Hindlimb muscle (tissue), 1 donor: ENCODE measurements around the gene RAN. TPM values are rescaled to one million over a fixed set of nuclear protein-coding genes. Genes with fewer than 3 reads are reported as not detected.
"Not testable (repeated sequence)": the region's sequence is repeated elsewhere in the genome, so short reads cannot be mapped to it uniquely, and the experiment has no call there.

Experiments
- DNase-seq: peaks from one replicate; pipeline ENCODE4 v3.0.0-alpha.2; 2013
- polyA plus RNA-seq: library from polyadenylated mRNA; unstranded; fragments of 120-200 nt; gene quantifications from one replicate; pipeline ENCODE4 v1.2.1, GENCODE V29; 2013; ENCODE audit not compliant: insufficient read length

RAN gene
- polyA plus RNA-seq, 1 donor = 340 TPM

DNA sequence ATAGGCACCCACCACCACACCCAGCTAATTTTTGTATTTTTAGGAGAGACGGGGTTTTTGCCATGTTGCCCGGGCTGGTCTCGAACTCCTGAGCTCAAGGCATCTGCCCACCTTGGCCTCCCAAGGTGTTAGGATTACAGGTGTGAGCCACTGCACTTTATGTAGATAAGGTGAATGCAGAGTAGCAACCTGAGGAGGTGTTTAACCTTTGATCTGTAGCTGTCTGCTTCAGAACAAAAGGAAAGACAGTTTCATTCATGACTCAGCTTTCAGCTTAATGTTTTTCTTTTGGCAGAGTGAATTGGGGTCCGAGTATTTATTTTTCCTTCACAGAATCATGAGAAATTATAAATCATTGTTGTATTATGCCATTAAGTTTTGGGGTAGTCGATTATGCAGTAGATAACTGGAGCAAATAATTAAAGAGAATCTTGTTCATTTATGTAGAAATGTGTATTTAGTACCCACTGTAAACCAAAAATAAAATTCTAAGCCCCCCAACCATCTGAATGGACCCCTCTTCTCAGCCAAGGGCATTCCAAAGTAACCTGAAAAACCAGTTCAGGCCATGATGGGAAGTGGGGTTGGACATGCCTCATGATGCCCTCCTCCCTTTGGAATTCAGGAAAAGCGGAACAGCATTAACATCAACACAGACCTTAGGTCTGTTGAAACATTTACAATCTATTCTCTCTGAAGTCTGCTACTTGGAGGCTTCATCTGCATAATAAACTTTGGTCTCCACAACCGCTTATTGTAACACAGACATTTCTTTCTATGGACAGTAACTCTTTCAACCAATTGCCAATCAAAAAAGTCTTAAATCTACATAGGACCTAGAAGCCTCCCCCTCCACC lies 22.1 kb upstream of the RAN start:
- no peak for DNase-seq

DNA sequence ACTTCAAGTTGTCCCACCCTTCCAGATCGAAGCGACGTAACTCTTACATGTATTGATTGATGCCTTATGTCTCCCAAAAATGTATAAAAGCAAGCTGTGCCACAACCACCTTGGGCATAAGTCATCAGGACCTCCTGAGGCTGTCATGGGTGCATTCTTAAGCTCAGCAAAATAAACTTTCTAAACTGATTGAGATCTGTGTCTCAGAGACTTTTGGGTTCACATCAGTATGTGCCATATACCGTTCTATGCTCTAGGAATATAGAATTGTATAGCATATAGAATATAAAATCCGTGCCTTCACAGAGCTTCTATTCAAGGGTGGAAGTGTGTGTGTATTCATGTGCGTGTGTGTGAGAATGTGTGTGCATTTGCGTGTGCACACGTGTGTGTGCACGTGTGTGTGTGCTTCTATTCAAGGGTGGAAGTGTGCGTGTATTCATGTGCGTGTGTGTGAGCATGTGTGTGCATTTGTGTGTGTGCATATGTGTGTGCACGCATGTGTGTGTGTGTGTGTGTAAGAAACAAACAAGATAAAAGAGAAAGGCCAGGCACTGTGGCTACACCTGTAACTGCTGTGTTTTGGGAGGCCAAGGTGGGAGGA lies 21.3 kb upstream of the RAN start:
- DNase-seq = no peak

DNA sequence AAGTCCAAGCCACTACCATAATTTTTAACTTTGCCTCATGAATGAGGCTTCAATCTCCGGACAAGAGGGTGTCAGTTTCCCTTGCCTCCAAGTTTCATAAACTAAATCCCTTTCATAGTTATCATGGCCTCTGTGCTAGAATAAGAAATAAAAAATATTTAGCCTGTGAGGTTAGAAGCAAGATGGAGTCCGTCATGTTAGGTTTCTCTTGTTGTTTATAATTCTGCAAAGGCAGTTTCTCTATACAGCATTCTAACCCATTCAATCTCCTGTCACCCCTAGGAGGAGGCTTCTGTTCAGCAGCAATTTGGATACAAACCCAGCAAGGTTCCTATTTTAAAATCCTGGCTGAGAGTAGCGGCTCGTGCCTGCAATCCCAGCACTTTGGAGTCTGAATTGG lies 15.8 kb upstream of the RAN start:
- no peak for DNase-seq

DNA sequence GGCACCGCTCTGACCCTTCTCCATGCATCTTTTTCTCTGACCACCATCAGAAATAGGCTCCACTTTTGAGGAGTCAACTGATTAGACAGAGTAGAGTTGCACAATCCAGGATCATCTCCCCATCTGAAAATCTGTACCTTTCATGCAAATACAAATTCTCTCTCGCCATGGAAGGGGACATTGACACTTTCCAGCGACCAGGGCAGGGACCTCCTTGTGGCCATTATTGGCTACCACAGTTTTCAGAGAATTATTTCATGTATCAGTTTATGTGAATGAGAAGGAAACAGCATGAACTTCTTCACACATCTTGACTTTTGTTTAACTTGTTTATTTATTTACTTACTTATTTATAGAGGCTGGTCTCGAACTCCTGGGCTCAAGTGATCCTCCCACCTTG lies 13.8 kb upstream of the RAN start:
- no peak for DNase-seq

DNA sequence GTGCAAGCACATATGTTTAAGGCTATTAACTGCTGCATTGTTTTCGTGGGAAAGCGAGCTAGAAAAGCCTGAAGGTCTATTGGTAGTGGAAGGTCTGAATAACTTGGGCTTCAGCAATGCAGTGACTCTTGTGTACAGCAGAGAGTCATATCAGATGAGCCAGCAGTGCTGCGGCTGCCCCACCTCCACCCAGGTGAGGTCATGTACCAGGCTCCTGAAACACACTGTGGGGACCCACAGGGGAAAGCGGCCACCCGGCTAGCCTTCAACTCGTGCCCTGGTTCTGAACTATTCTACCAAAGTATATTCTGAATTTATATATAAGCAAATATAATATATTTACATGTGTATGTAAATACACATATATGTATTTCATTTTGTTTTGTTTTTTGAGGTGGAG lies 12.7 kb upstream of the RAN start:
- no peak for DNase-seq

DNA sequence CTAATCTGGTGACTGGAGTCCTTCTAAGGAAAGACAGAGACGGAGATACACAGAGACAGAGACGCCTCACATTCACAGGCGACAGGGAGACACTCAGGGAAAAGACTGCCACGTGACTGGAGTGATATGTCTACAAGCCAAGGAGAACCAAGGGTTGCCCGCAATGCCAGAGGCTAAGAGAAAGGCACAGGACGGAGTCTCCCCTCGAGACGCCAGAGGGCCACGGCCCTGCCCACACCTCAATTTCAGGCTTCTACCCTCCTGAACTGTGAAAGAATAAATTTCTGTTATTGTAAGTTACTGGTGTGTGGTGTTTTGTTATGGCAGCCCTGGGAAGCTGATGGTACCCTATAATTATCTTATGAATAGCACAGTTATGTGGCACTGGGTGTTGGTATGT lies 11.6 kb upstream of the RAN start:
- no peak for DNase-seq

DNA sequence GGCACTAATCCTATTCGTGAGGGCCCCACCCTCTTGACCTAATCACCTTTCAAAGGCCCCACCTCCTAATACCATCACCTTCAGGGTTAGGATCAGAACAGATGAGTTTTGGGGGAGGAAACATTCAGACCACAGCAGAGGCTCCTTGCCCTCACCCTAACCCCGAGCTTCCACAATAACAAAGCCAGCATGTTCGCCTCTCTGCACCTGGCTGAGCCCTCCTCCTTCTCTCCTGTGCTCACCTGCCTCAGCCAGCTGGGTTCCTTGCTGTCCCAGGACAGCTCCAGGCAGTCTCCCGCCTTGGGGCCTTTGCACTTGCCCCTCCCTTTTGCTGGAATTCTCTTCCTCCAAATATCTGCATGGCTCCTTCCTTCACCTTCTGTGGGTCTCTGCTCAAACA lies 9.7 kb upstream of the RAN start:
- no peak for DNase-seq

DNA sequence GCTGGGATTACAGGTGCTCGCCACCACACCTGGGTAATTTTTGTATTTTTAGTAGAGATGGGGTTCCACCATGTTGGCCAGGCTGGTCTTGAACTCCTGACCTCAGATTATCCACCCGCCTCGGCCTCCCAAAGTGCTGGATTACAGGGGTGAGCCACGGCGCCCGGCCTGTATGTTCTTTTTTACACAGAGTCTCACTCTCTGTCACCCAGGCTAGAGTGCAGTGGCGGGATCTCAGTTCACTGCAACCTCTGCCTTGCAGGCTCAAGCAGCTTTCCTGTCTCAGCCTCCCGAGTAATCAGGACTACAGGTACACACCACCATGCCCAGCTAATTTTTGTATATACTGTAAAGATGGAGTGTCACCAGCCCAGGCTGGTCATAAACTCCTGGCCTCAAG lies 9.1 kb upstream of the RAN start:
- not testable (repeated sequence) for DNase-seq

DNA sequence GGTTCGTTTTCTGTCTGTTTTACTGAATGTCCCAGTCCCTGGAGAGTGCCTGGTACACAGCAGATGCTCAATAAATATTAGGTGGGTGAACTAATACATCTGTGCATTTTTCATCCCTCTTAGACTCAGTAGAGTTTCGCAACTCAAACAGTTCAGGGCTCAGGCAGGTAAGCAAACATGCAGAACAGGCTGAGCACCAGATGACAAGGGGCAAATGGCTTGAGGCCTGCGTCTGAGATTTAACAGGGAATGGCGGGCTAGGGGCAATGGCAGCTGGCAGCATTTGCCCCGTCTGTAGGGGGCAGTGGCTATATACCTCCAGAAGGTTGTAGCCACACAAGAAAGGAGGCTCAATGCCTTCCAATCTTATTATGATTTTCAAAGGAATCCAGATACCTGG lies 8.6 kb upstream of the RAN start:
- no peak for DNase-seq

DNA sequence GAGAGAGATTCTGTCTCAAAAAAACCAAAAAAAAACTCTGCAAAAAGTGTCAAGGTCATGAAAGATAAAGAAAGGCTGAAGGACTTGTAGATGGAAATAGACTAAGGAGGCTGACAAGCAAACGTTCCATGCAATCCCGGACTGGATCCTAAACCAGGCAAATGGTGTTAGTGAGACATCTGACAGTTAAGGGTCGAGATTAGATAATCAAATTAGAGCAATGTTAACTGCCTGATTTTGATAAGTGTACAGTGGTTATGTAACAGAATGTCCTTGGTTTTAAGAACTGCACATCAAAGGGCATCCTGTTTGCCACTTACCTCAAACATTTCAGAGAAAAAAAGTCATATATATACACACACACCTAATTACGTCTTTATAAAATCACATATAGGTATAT lies 3.5 kb upstream of the RAN start:
- DNase-seq = no peak

DNA sequence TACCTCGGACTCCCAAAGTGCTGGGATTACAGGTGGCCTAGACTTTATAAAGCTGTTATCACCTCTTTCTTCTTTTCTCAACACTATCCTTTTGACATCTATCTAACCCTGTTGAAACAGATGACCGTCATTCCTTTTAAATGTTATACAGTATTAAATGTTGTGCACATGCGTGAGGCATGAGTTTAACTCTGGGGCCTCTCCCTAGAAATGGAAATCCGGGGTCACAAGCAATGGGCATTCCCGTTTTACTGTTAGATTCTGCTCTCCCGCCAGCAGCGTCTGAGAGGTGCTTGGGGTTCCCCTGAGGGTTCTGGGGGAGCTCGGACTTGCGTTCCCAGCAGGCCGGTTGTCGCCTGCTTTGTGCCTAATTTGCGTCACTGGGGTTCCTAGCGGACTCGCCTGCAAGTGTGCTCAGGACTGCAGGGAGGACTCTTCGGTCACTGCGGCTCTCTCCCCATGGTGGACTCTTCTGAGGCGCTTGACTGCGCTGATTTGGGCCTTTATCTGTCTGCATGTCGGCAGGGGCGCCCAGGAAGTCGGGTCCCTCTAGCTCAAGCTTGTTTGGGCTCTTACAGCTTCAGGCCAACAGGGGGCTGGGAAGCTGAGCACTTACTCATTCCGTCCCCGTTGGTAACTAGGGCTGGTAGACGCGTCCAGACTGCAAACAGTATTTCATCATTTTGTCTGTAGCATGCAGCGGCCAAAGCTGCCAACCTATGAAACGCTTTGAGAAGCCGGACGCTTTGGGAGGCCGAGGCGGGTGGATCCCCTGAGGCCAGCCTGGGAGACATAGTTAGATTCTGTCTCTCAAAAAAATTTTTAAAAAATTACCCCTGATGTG lies 1.2 kb upstream of the RAN start:
- DNase-seq = peak; percentile 20

DNA sequence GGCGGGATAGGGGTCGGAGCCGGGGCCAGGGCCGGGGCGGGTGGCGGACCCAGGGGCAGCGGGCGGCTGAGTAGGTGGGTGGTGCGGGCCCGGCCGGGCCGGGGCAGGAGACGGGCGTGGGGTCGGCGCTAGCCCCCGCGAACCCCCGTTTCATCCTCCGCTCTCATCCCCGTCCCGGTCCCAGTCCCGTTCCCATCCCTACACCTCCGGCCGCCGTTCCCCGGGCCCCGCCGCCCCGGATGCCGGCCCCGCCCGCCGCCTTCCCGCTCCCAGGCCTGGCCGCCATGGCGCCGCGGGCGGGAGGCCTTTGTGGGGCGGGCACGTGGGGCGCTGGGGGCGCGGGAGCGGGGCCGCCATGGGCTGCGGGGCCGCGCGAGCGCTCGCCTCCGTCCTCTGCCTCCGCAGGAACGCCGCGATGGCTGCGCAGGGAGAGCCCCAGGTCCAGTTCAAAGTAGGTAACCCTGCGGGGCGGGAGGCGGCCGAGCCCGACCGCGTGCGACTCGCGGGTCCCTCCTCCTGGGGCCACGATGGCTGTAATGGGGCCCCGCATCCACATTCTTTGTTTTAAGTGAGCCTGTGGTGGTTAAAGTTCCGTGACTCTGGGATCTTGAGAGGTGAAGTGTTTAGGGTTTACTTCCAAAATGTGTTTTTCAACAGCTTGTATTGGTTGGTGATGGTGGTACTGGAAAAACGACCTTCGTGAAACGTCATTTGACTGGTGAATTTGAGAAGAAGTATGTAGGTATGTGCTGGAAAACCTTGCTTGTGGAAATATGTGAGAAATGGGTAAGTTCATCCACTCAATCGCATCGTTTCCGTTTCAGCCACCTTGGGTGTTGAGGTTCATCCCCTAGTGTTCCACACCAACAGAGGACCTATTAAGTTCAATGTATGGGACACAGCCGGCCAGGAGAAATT lies 572 bp downstream of the RAN start:
- peak; percentile 36 for DNase-seq

DNA sequence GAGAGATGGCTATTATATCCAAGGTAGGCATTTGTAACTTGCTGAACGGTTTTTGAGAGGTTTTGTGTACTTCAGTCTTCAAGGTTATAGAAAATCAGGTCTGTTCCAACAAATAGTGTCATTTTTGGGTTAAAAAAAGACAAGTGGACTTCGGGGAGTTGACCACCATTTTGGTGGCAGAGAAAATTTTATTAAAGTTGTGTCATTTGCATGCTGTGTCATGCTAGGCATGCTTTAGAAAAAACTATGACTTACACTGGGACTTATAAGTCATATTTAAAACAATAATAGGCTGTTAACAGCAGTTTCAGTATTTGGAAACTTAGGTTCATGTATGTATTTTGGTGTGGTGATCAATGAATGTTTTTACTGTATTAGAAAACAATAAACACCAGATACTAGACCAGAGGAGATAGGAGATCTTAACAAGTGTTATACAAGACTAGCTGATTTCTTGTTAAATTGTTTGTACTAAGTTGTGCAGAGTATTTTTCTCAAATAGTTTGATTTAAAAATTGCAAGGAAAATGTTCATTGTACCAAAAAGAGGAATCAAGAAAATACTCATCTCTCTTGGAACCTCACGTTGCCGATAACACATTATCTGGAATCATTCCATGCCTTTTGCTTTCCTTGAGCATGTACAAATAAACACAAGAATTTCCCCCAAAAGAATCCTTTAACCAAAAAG lies 1.4 kb downstream of the RAN start:
- no peak for DNase-seq

DNA sequence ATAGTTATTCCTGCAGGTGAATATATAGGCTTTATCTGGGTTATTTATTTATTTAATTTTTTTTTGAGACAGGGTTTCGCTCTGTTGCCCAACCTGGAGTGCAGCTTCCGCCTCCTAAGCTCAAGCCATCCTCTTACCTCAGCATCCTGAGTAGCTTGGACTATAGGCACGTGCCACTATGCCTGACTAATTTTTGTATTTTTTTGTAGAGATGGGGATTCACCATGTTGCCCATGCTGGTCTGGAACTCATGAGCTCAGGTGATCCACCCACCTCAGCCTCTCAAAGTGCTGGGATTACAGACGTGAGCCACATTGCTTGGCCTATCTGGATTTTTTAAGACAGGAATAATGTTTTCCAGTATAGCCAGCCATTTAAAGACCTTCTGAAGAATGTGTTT lies 2.0 kb downstream of the RAN start:
- no peak for DNase-seq

DNA sequence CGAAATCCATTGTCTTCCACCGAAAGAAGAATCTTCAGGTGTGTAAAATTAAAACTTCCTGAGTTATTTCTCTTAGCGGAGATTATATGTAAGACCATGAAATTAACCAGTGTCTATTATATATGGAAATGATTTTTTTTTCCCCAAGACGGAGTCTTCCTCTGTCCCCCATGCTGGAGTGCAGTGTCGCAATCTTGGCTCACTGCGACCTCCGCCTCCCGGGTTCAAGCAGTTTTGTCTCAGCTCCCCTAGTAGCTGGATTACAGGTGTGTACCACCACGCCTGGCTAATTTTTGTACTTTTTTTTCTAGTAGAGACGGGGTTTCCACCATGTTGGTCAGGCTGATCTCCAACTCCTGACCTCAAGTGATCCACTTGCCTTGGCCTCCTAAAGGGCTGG lies 2.8 kb downstream of the RAN start:
- DNase-seq = no peak

DNA sequence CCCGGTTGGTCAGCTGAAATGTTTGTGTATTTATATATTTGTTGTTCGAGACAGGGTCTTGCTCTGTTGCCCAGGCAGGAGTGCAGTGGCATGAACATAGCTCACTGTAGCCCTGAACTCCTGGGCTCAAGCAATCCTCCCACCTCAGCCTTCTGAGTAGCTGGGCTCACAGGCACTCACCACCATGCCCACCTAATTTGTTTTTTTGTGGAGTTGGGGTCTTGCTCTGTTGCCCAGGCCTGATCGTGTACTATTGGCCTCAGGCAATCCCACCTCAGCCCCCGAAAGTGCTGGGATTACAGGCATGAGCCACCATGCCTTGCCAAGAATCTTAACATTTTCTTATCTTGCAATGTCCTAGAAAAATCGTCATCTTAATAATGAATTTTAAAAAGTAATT lies 3.3 kb downstream of the RAN start:
- no peak for DNase-seq

DNA sequence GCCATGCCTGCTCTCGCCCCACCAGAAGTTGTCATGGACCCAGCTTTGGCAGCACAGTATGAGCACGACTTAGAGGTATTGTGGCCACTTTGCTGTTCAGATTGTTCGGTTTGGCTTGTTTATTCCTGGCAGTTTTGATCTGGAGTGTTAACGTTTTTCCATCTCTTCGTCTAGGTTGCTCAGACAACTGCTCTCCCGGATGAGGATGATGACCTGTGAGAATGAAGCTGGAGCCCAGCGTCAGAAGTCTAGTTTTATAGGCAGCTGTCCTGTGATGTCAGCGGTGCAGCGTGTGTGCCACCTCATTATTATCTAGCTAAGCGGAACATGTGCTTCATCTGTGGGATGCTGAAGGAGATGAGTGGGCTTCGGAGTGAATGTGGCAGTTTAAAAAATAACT lies 3.8 kb downstream of the RAN start:
- not testable (repeated sequence) for DNase-seq

DNA sequence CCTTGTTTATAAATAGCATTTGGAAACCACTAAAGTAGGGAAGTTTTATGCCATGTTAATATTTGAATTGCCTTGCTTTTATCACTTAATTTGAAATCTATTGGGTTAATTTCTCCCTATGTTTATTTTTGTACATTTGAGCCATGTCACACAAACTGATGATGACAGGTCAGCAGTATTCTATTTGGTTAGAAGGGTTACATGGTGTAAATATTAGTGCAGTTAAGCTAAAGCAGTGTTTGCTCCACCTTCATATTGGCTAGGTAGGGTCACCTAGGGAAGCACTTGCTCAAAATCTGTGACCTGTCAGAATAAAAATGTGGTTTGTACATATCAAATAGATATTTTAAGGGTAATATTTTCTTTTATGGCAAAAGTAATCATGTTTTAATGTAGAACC lies 4.4 kb downstream of the RAN start:
- DNase-seq = no peak

DNA sequence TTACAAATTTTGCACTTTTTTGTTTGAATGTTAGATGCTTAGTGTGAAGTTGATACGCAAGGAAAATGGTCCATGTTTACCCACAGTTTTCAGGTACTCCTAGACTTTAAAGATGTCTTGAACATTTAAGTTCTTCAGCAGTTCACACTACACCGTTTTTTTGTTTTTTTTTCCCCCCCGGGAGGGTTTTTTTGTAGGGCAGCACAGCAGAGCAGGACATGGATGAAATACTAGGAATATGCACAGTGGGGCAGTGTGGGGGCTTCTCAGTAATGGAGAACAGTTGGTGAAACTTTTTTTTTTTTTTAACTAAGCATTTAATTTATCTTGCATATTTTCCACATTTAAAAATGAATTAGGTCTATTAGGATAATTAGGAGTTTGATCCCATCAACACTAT lies 4.9 kb downstream of the RAN start:
- DNase-seq = no peak

DNA sequence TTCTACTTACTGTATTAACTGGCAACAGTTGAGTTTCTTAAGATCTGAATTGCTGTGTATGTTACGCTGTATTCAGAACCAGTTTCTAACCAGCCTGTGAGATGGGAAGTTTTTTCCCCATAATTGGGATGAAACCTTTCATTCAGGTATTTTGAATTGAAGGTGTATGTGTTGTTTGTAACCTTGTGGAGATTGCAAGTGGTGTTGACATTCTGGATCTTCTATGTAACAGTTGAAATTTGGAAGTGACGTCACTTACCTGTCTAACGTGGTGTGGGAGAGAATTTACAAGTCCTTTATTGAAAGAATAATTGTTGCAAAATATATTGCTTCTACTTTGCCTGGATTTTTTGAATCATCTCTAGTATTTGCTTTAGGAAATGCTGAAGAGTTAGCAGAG lies 5.5 kb downstream of the RAN start:
- DNase-seq = no peak
